Kidney (tissue), 14 donors: ENCODE measurements around the gene NPS. TPM values are rescaled to one million over a fixed set of nuclear protein-coding genes. Genes with fewer than 3 reads are reported as not detected.

ENCODE experiments used
- DNase-seq, 5 donors: peaks; one replicate each; pipeline ENCODE4 v3.0.0-alpha.2; 2013 to 2020
- FAIRE-seq: peaks from 2 replicates; lab custom pipeline; 2012; peaks lifted over from hg19 to GRCh38; lab: Jason Lieb, UNC
- H3K27ac ChIP-seq, 2 donors: one replicate each; pipeline ENCODE4 v1.7.0; 2013; ENCODE audit warnings: low read depth in 2 of 2, low read length in 2 of 2, inconsistent platforms in 1 of 2
- H3K27me3 ChIP-seq: one replicate; pipeline ENCODE4 v1.7.1; 2013; ENCODE audit warnings: low read length, inconsistent platforms; ENCODE audit not compliant: control insufficient read depth, insufficient read depth
- H3K36me3 ChIP-seq, 3 donors: one replicate each; pipeline versions ENCODE4 v1.7.0 to v1.7.1; 2013; ENCODE audit warnings: low read length in 3 of 3, control low read depth in 1 of 3, inconsistent platforms in 1 of 3; ENCODE audit not compliant: insufficient read depth in 3 of 3, control insufficient read depth in 2 of 3
- H3K4me1 ChIP-seq, 3 donors: one replicate each; pipeline versions ENCODE4 v1.7.0 to v1.7.1; 2013; ENCODE audit warnings: low read length in 3 of 3, inconsistent platforms in 1 of 3, low read depth in 1 of 3; ENCODE audit not compliant: control insufficient read depth in 2 of 3, insufficient read depth in 2 of 3
- H3K4me3 ChIP-seq, 3 donors: one replicate each; pipeline versions ENCODE4 v1.7.0 to v1.8.1; 2013; ENCODE audit warnings: low read length in 3 of 3, control low read depth in 1 of 3, inconsistent platforms in 1 of 3
- H3K9ac ChIP-seq, 3 donors: one replicate each; pipeline versions ENCODE4 v1.7.0 to v1.7.1; 2013; ENCODE audit warnings: low read length in 3 of 3, control low read depth in 1 of 3, inconsistent platforms in 1 of 3
- H3K9me3 ChIP-seq, 3 donors: one replicate each; pipeline versions ENCODE4 v1.7.0 to v1.7.1; 2013; ENCODE audit warnings: low read length in 3 of 3, control low read depth in 1 of 3, inconsistent platforms in 1 of 3; ENCODE audit not compliant: control insufficient read depth in 2 of 3, insufficient read depth in 1 of 3
- intact Hi-C: fragments of 100-400 bp; cut with DNase I; formaldehyde crosslinking; loops from one replicate; pipeline ENCODE4 v1.11.1; 2022
- polyA plus RNA-seq: library from polyadenylated mRNA; stranded (reverse); fragments of 350-450 nt; fragmentation: Illumina TruSeq; extraction: RNeasy Lipid Tissue Mini Kit (QIAGEN cat#74804); gene quantifications from one replicate; pipeline ENCODE4 v1.2.3, GENCODE V29; 2014; ENCODE audit warnings: low read depth, low replicate concordance; ENCODE audit not compliant: insufficient read depth
- total RNA-seq: library from RNA; stranded (reverse); fragmentation: NEBNext Ultra II Directional; extraction: Animal tissue kit (Norgen Biotek cat#: 25700); gene quantifications from one replicate; pipeline ENCODE4 v1.2.1, GENCODE V29; 2021
- TF ChIP-seq, protein P1 (sequence below): IDR thresholded peaks from 3 replicates; pipeline ENCODE4 v1.5.1; 2012; ENCODE audit warnings: mild to moderate bottlenecking, moderate library complexity, borderline replicate concordance; ENCODE audit not compliant: insufficient read depth; ENCODE audit errors: extremely low read depth
- donor health status: control.
- donor health status: control.
- donor health status: control.
- donor health status: control.
- donor health status: control.
- donor health status: DM: yes; HTN: yes; CAD: no.
- donor health status: Normal renal cell carcinoma (clear cell type).

Gene NPS
- total and polyA plus RNA-seq, 2 donors from 2014 or later, result not detected

DNA sequence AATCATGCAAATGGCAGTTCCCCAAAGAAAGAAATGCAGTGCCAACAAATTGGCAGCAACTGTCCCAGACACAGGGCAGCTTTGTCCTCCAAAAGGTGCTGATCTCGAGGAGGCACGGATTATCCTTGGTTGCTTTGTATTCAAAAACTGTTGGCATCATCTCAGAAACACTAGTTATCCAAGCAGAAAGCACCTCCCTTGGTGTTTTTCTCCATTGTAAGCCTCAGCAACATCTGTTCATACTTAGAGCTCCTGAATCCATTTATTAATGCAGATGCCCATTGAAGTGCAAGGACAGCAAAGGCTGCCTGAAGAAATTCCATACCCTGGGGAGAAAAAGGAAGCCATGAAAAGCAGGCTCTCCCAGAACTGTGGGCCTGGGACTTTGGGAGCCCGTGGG lies 1.1 kb upstream of the NPS start:
- Histone ChIP-seq H3K9me3 (peaks cover 0 to 10% (median 0%) of the 10 kb centered on the region in 3 donors), H3K9ac (no peak overlapping the region), H3K27me3 (no peaks in the 10 kb centered on the region), H3K4me3 (no peak overlapping the region), H3K4me1 (no peaks in the 10 kb centered on the region), H3K36me3 (no peaks in the 10 kb centered on the region), H3K27ac (no peak overlapping the region)
- TF ChIP-seq, protein P1, sequence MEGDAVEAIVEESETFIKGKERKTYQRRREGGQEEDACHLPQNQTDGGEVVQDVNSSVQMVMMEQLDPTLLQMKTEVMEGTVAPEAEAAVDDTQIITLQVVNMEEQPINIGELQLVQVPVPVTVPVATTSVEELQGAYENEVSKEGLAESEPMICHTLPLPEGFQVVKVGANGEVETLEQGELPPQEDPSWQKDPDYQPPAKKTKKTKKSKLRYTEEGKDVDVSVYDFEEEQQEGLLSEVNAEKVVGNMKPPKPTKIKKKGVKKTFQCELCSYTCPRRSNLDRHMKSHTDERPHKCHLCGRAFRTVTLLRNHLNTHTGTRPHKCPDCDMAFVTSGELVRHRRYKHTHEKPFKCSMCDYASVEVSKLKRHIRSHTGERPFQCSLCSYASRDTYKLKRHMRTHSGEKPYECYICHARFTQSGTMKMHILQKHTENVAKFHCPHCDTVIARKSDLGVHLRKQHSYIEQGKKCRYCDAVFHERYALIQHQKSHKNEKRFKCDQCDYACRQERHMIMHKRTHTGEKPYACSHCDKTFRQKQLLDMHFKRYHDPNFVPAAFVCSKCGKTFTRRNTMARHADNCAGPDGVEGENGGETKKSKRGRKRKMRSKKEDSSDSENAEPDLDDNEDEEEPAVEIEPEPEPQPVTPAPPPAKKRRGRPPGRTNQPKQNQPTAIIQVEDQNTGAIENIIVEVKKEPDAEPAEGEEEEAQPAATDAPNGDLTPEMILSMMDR, result no peak
- DNase-seq (no peak), FAIRE-seq (no peak)
- intact Hi-C loops, result no loop called here

DNA sequence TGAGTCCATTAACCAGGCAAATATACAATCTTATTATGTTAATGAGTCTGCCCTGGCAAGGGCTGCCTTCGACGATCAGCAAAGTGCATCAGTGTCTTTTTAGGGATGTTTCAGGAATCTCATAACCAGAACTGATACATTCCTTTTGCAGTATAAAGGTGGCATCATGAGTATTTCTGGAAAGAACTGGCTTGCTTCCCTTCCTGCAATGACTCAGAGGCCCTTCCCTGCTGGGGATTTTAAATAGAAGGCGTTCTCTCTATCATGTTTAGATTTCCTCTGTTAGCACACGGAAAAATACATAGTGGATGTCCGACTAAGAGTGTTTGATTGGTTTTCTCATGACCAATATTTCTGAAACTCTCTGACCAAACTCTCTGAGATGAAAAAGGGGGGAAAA lies 1.8 kb downstream of the NPS start:
- DNase-seq (no peak), FAIRE-seq (no peak)
- Histone ChIP-seq H3K9ac (no peak overlapping the region), H3K36me3 (no peaks in the 10 kb centered on the region), H3K9me3 (peaks cover 0 to 2% (median 0%) of the 10 kb centered on the region in 3 donors), H3K4me3 (no peak overlapping the region), H3K4me1 (no peaks in the 10 kb centered on the region), H3K27me3 (no peaks in the 10 kb centered on the region), H3K27ac (no peak overlapping the region)
- intact Hi-C loops, result no loop called here
- TF ChIP-seq, protein P1, result no peak

DNA sequence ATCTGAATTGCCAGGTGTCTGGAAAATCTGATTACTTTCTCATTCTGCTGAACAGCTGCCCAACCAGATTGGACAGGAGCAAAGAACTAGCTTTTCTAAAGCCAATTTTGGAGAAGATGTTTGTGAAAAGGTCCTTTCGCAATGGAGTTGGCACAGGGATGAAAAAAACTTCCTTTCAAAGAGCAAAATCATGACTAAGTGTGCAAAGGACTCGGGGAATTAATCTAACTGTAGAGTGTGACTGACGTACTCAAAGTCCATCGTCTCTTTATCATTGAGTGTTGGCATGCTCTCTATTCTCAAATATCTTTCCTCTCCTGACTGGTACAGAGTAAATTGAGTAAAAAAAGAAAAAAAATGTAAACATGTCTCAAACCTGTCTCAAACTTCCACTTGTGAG lies 3.3 kb downstream of the NPS start:
- no peak overlapping the region for H3K27ac ChIP-seq
- no peaks in the 10 kb centered on the region for H3K36me3 ChIP-seq
- TF ChIP-seq, protein P1, result no peak
- no peaks in the 10 kb centered on the region for H3K9me3 ChIP-seq
- FAIRE-seq (no peak), DNase-seq (no peak)
- no peak overlapping the region for H3K4me3 ChIP-seq
- no peaks in the 10 kb centered on the region for H3K4me1 ChIP-seq
- H3K27me3 ChIP-seq, result no peaks in the 10 kb centered on the region
- no peak overlapping the region for H3K9ac ChIP-seq
- intact Hi-C loops, result no loop called here

DNA sequence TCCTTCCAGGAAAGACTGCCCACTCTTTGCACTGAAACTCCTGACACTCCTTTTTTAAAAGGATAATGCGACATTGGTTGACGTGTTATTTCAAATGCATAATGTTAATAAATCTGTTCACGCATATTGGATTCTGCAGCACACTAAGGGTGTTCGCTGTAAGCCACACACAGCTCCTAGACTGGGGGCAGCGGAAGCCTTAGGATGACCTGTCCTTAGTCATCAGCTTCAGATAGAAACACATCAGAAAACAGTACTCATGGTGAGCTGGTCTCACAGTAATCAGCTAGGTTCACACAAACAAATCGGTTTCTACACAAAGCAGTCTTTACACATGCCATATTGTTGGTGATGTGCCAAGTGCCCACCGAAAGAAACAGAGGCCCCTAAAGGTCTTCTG lies 4.3 kb downstream of the NPS start:
- FAIRE-seq, result no peak
- no peaks in the 10 kb centered on the region for H3K36me3 ChIP-seq
- intact Hi-C loops, result no loop called here

More for the DNA sequence above, 4.3 kb downstream of the NPS start:
- DNase-seq, result no peak
- TF ChIP-seq, protein P1, result no peak
- no peak overlapping the region for H3K9ac ChIP-seq
- no peaks in the 10 kb centered on the region for H3K27me3 ChIP-seq
- H3K27ac ChIP-seq, result no peak overlapping the region
- no peaks in the 10 kb centered on the region for H3K4me1 ChIP-seq
- H3K9me3 ChIP-seq, result no peaks in the 10 kb centered on the region
- H3K4me3 ChIP-seq, result no peak overlapping the region
